Stimulated activated naive CD8-positive, alpha-beta T cell treated with anti-CD3 and anti-CD28 coated beads, Interleukin-15, Interleukin-2, amounts not matched to agents 100 U/mL and 50 U/mL, for 24 hours (primary cell): Measurements from ENCODE around the gene SEC14L3.
A peak's percentile ranks its signal among the peaks of the same experiment; 100 is the strongest.
"Not testable (repeated sequence)": the region's sequence is repeated elsewhere in the genome, so short reads cannot be mapped to it uniquely, and the experiment has no call there.

Experiments used
- ATAC-seq: fragments of 150-1000 bp; cut with Tn5 transposase; one replicate; pipeline ENCODE4 v1.10.0; 2021
- DNase-seq: peaks from one replicate; pipeline ENCODE4 v3.0.0; 2021

SEC14L3 gene

DNA sequence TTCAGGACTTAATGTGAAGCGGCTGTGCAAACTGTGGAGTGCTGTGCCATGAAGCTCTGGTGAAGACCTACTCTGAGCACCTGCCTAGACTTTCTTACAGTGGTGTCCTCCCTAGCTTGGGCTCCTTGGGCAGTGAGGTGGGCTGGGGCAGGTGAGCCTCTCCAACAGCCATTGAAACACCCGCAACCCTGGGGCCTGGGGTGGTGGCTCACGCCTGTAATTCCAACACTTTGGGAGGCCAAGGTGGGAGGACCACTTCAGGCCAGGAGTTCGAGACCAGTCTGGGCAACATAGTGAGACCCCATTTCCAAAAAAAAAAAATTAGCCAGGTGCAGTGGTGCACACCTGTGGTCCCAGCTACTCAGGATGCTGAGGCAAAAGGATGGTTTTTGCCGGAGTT is 14.3 kb upstream of the SEC14L3 start:
- ATAC-seq = no peak
- no peak for DNase-seq

- ATAC-seq = peak; percentile 96
- peak; percentile 81 for DNase-seq
These were observed 13.7 kb upstream of the SEC14L3 start for GRCh38 chr22:30485362-30485988.

GRCh38 chr22:30483169-30483568 is 11.4 kb upstream of the SEC14L3 start:
- DNase-seq = no peak
- no peak for ATAC-seq

- no peak for DNase-seq
These were observed 9.9 kb upstream of the SEC14L3 start for GRCh38 chr22:30481711-30482110.

GRCh38 chr22:30479981-30480380 is 8.2 kb upstream of the SEC14L3 start:
- ATAC-seq = no peak
- no peak for DNase-seq

More at GRCh38 chr22:30481711-30482110, 9.9 kb upstream of the SEC14L3 start:
- no peak for ATAC-seq

DNA sequence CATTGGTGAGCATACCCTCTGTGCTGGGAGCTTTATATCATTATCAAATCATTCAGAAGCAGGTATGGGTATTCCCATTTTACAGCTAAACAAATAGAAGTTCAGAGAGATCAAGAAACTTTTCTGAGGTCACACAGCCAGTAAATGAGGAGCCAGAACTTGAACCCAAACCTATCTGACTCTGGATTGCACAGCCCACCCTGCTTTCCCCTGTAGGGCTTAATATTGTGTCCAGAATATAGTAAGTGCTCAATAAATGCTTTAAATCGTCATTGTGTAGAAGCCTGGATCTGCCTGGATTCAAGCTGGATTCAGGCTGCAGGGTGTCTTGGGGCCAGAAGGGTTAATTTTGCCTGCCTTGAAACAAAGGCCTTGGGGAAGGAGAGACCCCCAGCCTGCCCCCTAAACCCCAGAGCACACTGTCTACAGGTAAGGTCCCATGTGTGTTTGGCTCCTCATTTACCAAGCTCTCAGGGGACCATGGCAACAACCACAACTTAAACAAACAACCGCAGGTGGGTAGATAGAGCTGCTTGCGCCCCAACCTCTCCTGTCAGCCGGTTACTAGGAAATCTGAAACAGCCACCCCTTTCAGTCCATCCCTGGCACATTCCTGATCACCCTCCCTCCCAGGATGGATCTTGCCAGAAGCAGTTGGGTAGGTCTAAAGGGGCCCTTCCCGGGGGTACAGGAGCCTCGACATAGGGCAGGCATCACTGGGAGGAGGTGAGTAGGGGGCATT is 3.0 kb upstream of the SEC14L3 start:
- ATAC-seq = no peak
- DNase-seq = no peak

GRCh38 chr22:30474121-30474520 is 2.3 kb upstream of the SEC14L3 start:
- DNase-seq (no peak), ATAC-seq (no peak)

DNA sequence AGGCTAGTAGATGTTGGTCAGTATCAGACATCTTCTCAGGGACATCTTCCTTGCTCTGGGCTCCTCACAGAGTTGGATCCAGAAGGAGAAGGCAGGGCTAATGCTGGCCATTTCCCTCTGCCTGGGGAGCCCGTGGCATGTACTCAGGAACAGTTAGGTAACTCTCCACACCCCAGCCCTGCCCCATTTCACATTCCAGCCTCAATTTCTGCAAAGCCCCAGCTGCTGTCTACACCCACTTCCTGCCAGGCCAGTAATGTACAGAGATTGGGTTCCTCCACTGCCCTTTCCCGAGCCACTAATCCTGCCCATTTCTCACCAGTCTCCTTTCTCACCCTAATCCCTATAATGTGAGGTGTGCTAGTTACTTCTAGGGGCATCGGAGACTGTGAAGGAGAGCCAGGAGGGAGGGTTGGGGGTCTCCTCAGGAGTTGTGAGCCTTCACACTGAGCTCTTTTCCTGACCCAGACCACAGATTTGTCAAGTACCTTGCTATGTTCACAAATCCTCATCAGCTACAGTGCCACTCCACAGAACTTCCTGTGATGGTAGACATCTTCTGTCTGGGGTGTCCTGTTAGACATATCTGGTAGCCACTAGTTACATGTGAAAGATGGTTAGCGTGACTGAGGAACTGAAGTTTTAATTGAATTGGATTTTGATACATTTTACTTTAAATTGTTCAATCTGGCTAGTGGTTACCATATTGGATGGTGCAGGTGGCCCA is 1.3 kb upstream of the SEC14L3 start:
- ATAC-seq = no peak
- no peak for DNase-seq

- DNase-seq (no peak), ATAC-seq (no peak)
These were observed 1.2 kb downstream of the SEC14L3 start for GRCh38 chr22:30470655-30471054.

DNA sequence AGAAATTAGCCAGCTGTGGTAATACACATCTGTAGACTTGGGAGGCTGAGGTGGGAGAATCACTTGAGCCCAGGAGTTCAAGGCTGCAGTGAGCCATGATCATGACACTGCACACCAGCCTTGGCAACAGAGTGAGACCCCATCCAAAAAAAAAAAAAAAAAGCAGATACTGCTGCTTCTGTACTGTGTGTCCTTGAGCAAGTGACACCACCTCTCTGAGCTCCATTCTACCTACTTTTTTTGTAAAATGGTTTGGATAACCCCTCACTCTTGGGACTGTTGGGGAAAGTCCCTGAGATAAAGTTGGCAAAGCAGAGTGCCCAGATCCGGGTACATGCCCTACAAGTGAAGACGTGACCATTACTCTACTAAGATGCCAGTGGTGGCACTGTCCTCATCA is 2.7 kb downstream of the SEC14L3 start:
- ATAC-seq (no peak), DNase-seq (no peak)

DNA sequence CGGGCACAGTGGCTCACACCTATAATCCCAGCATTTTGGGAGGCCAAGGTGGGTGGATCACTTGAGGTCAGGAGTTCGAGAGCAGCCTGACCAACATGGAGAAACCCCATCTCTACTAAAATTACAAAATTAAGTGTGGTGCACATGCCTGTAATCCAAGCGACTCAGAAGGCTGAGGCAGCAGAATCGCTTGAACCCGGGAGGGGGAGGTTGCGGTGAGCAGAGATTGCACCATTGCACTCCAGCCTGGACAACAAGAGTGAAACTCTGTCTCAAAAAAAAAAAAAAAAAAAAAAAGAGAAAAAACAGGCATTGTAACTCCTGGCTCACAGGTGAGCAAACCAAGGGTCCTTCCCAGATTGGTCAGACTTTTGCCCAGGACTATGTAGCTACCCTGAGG is 11.3 kb downstream of the SEC14L3 start:
- DNase-seq, ATAC-seq: not testable (repeated sequence)

- DNase-seq = no peak
- no peak for ATAC-seq
These were observed 11.7 kb downstream of the SEC14L3 start for GRCh38 chr22:30460147-30460546.

GRCh38 chr22:30459181-30460052 is 12.4 kb downstream of the SEC14L3 start:
- DNase-seq (peak; percentile 25), ATAC-seq (peak; percentile 32)

GRCh38 chr22:30457981-30458380 is 13.8 kb downstream of the SEC14L3 start:
- ATAC-seq = no peak
- no peak for DNase-seq

GRCh38 chr22:30455075-30455840 is 16.6 kb downstream of the SEC14L3 start:
- DNase-seq (no peak), ATAC-seq (no peak)

- ATAC-seq = peak; percentile 48
- no peak for DNase-seq
These were observed 17.9 kb downstream of the SEC14L3 start for GRCh38 chr22:30453731-30454510.

DNA sequence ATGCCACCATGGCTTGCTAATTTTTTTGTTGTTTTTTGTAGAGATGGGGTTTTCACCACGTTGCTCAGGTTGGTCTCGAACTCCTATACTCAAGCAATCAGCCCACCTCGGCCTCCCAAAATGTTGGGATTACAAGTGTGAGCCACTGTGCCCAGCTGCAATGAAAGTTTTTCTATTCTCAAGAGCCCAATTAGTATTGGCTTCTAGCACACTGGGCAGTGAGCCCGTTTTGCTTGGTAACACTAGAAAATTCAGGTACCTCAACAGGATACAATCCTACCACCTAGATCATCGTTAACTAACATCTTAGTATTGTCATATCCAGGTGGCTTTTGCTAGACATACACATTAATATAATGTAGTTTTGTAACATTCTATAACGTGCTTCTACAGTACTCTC is 19.0 kb downstream of the SEC14L3 start:
- ATAC-seq (no peak), DNase-seq (no peak)

DNA sequence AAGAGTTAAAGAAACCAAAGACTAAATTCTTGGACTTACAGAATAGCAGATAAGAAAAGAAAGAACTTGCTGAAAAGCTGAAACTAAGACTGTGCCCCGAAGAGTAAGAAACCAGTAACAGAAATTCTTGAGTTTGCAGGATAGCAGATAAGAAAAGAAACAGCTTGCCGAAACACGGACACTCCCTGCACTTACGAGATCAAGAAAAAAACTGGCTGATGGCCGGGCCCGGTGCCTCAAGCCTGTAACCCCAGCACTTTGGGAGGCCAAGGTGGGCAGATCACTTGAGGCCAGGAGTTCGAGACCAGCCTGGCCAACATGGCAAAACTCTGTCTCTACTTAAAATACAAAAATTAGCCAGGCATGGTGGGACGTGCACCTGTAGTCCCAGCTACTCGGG is 20.3 kb downstream of the SEC14L3 start:
- ATAC-seq, DNase-seq: not testable (repeated sequence)

DNA sequence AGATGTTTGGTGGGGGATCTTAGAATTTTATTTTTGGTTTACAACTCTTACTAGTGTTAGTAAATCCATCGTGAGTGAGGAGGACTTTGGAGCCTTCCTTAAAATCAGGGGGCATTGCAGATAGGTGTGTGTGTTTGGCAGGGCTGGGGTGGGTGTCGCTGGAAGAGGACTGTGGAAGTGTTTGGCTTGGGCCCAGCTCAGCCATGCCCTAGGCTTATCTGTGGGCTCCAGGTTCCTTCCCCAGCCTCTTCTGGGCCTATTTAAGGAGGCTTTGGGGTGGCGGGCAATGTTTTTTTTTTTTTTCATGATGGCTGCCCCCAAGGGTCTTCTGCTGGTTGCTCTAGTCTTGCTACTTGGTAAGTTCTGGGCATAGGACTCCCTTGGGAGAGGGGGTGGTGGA is 24.2 kb downstream of the SEC14L3 start:
- no peak for ATAC-seq
- no peak for DNase-seq

DNA sequence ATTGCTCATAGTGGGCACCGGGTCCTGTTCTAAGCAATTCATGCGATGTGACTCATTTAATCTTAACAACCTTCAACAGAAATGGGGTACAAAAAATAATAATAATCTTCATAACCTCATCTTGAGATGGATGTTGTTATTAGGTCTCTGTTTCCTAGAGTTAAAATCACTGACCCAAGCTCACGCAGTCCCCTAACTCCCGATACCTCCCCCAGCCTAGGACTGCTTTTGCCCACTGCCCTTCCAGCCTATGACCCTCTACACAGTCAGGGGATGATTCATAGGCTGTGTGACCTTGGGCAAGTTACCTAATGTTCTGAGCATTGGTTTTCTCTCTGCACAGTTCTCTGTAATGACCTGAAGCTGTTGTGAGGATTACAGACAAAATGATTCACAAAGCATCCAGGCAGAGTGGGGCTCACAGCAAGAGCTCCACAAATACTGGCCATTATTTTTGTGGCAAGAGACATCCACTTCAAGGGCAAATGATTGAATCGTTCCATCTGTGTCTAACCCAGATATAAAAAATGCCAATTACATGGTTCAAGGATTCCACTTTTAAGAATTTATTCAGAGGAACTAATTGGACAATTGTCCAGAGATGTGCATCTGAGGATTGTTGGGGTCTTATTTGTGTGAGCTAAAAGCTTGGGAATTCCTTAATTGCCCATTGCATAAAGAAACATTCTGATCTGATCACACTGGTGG is 26.2 kb downstream of the SEC14L3 start:
- no peak for ATAC-seq

More for the DNA sequence above, 26.2 kb downstream of the SEC14L3 start:
- no peak for DNase-seq
